ENCODE results near the gene PLA2G5.
"Not testable (repeated sequence)": the region's sequence is repeated elsewhere in the genome, so short reads cannot be mapped to it uniquely, and the experiment has no call there.

PLA2G5 gene

GRCh38 chr1:20029178-20029912, 40.6 kb upstream of the PLA2G5 start:
- TF ChIP-seq EZH2phosphoT487 (IDR thresholded peaks at IDR 0.05; ENCODE audit: borderline replicate concordance, low read length) (no peak), CTCF (IDR thresholded peaks at IDR 0.05; ENCODE audit: low read depth, low read length, poor library complexity, severe bottlenecking) (no peak)
- no peaks in the 10 kb centered on the region for H3K9me3 ChIP-seq (ENCODE audit: control insufficient read depth, insufficient read depth, low read length)
- H3K36me3 ChIP-seq (ENCODE audit: control insufficient read depth, low read length), result no peaks in the 10 kb centered on the region
- H3K79me2 ChIP-seq (ENCODE audit: control insufficient read depth, low read length), result no peaks in the 10 kb centered on the region
- no peak overlapping the region for H3K27ac ChIP-seq (ENCODE audit: low read depth, low read length)
- H3K4me1 ChIP-seq (ENCODE audit: control insufficient read depth, low read length), result no peaks in the 10 kb centered on the region
- H4K20me1 ChIP-seq (ENCODE audit: control insufficient read depth, insufficient read depth, low read depth, low read length), result no peaks in the 10 kb centered on the region
- no peaks in the 10 kb centered on the region for H3K27me3 ChIP-seq (ENCODE audit: control insufficient read depth, low read length)
- no peak overlapping the region for H3K4me2 ChIP-seq (ENCODE audit: low read length)
- no peaks in the 10 kb centered on the region for H3F3A ChIP-seq (ENCODE audit: control insufficient read depth, insufficient read depth)
- no peaks in the 10 kb centered on the region for H3K9me2 ChIP-seq (replicated peaks; ENCODE audit: control insufficient read depth, low read length)
- H3K4me3 ChIP-seq (ENCODE audit: low read length), result no peak overlapping the region

- not testable (repeated sequence) for H3K36me3 ChIP-seq (ENCODE audit: control insufficient read depth, low read length); H3K9me3 ChIP-seq (ENCODE audit: control insufficient read depth, insufficient read depth, low read length); H3K79me2 ChIP-seq (ENCODE audit: control insufficient read depth, low read length); H3K4me2 ChIP-seq (ENCODE audit: low read length); H3K9me2 ChIP-seq (replicated peaks; ENCODE audit: control insufficient read depth, low read length); H3F3A ChIP-seq (ENCODE audit: control insufficient read depth, insufficient read depth); H3K27me3 ChIP-seq (ENCODE audit: control insufficient read depth, low read length); H3K4me1 ChIP-seq (ENCODE audit: control insufficient read depth, low read length); H4K20me1 ChIP-seq (ENCODE audit: control insufficient read depth, insufficient read depth, low read depth, low read length); H3K4me3 ChIP-seq (ENCODE audit: low read length); H3K27ac ChIP-seq (ENCODE audit: low read depth, low read length)
Measured at GRCh38 chr1:20030436-20031151, 39.4 kb upstream of the PLA2G5 start.

- Histone ChIP-seq H3K9me3 (ENCODE audit: control insufficient read depth, insufficient read depth, low read length) (no peaks in the 10 kb centered on the region), H3K4me3 (ENCODE audit: low read length) (no peak overlapping the region), H4K20me1 (ENCODE audit: control insufficient read depth, insufficient read depth, low read depth, low read length) (no peaks in the 10 kb centered on the region), H3K36me3 (ENCODE audit: control insufficient read depth, low read length) (no peaks in the 10 kb centered on the region), H3K27me3 (ENCODE audit: control insufficient read depth, low read length) (peaks cover 7% of the 10 kb centered on the region; the same call in 1 of the 2 replicates), H3K9me2 (replicated peaks; ENCODE audit: control insufficient read depth, low read length) (no peaks in the 10 kb centered on the region), H3K4me1 (ENCODE audit: control insufficient read depth, low read length) (no peaks in the 10 kb centered on the region), H3K79me2 (ENCODE audit: control insufficient read depth, low read length) (no peaks in the 10 kb centered on the region), H3K4me2 (ENCODE audit: low read length) (no peak overlapping the region), H3F3A (ENCODE audit: control insufficient read depth, insufficient read depth) (no peaks in the 10 kb centered on the region), H3K27ac (ENCODE audit: low read depth, low read length) (no peak overlapping the region)
- no peak for TF ChIP-seq EZH2phosphoT487 (IDR thresholded peaks at IDR 0.05; ENCODE audit: borderline replicate concordance, low read length)
- no peak for TF ChIP-seq CTCF (IDR thresholded peaks at IDR 0.05; ENCODE audit: low read depth, low read length, poor library complexity, severe bottlenecking)
Measured at GRCh38 chr1:20031161-20031560, 38.8 kb upstream of the PLA2G5 start.

- Histone ChIP-seq H3K36me3 (ENCODE audit: control insufficient read depth, low read length) (no peaks in the 10 kb centered on the region), H3K9me2 (replicated peaks; ENCODE audit: control insufficient read depth, low read length) (no peaks in the 10 kb centered on the region), H3K27me3 (ENCODE audit: control insufficient read depth, low read length) (peaks cover 7% of the 10 kb centered on the region; the same call in 1 of the 2 replicates), H4K20me1 (ENCODE audit: control insufficient read depth, insufficient read depth, low read depth, low read length) (no peaks in the 10 kb centered on the region), H3K79me2 (ENCODE audit: control insufficient read depth, low read length) (no peaks in the 10 kb centered on the region), H3F3A (ENCODE audit: control insufficient read depth, insufficient read depth) (no peaks in the 10 kb centered on the region), H3K27ac (ENCODE audit: low read depth, low read length) (no peak overlapping the region), H3K4me2 (ENCODE audit: low read length) (no peak overlapping the region), H3K9me3 (ENCODE audit: control insufficient read depth, insufficient read depth, low read length) (no peaks in the 10 kb centered on the region), H3K4me1 (ENCODE audit: control insufficient read depth, low read length) (no peaks in the 10 kb centered on the region), H3K4me3 (ENCODE audit: low read length) (no peak overlapping the region)
- TF ChIP-seq EZH2phosphoT487 (IDR thresholded peaks at IDR 0.05; ENCODE audit: borderline replicate concordance, low read length) (no peak), CTCF (IDR thresholded peaks at IDR 0.05; ENCODE audit: low read depth, low read length, poor library complexity, severe bottlenecking) (no peak)
Measured at GRCh38 chr1:20031836-20032235, 38.2 kb upstream of the PLA2G5 start.
